ENCODE results near the gene PLCG2.

PLCG2 gene

GRCh38 chr16:81923296-81923695 lies 144.2 kb downstream of the PLCG2 start:
- TF ChIP-seq, protein P1, sequence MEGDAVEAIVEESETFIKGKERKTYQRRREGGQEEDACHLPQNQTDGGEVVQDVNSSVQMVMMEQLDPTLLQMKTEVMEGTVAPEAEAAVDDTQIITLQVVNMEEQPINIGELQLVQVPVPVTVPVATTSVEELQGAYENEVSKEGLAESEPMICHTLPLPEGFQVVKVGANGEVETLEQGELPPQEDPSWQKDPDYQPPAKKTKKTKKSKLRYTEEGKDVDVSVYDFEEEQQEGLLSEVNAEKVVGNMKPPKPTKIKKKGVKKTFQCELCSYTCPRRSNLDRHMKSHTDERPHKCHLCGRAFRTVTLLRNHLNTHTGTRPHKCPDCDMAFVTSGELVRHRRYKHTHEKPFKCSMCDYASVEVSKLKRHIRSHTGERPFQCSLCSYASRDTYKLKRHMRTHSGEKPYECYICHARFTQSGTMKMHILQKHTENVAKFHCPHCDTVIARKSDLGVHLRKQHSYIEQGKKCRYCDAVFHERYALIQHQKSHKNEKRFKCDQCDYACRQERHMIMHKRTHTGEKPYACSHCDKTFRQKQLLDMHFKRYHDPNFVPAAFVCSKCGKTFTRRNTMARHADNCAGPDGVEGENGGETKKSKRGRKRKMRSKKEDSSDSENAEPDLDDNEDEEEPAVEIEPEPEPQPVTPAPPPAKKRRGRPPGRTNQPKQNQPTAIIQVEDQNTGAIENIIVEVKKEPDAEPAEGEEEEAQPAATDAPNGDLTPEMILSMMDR (IDR thresholded peaks at IDR 0.05) = no peak
- no peak for TF ChIP-seq ZFX (IDR thresholded peaks at IDR 0.05; ENCODE audit: borderline replicate concordance)
- no peak overlapping the region for H3K27ac ChIP-seq

DNA sequence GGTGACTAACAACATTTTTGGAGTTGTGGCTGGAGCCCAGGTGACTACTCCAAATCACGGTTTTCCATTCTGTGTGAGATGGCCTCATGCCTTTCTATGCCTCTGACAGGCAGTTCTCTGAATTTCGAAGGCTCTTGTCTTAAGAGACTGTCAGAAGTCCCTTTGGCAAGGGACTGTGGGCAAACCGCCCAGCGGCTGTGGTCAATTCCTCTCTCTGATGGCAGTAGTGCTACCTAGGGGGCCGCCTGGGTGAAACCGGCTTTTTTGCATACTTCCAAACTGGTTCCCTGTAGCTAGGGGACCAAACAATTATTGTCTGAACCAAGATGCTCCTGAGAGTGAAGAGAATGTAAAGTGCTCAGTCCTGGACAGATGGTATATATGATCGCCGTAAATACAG lies 145.9 kb downstream of the PLCG2 start:
- H3K27ac ChIP-seq = no peak overlapping the region
- TF ChIP-seq ZFX (IDR thresholded peaks at IDR 0.05; ENCODE audit: borderline replicate concordance) = no peak
- TF ChIP-seq, protein P1 (IDR thresholded peaks at IDR 0.05) = no peak

- no peak for TF ChIP-seq ZFX (IDR thresholded peaks at IDR 0.05; ENCODE audit: borderline replicate concordance)
- TF ChIP-seq, protein P1 (IDR thresholded peaks at IDR 0.05) = no peak
- H3K27ac ChIP-seq = no peak overlapping the region
Observed at GRCh38 chr16:81926036-81926435, 146.9 kb downstream of the PLCG2 start.

GRCh38 chr16:81927561-81928185 lies 148.6 kb downstream of the PLCG2 start:
- H3K27ac ChIP-seq = no peak overlapping the region
- TF ChIP-seq, protein P1 (IDR thresholded peaks at IDR 0.05) = no peak
- TF ChIP-seq ZFX (IDR thresholded peaks at IDR 0.05; ENCODE audit: borderline replicate concordance) = no peak

- no peak overlapping the region for H3K27ac ChIP-seq
- no peak for TF ChIP-seq ZFX (IDR thresholded peaks at IDR 0.05; ENCODE audit: borderline replicate concordance)
- TF ChIP-seq, protein P1 (IDR thresholded peaks at IDR 0.05) = no peak
Observed at GRCh38 chr16:81928271-81928918, 149.3 kb downstream of the PLCG2 start.

- no peak overlapping the region for H3K27ac ChIP-seq
- TF ChIP-seq, protein P1 (IDR thresholded peaks at IDR 0.05) = no peak
- no peak for TF ChIP-seq ZFX (IDR thresholded peaks at IDR 0.05; ENCODE audit: borderline replicate concordance)
Observed at GRCh38 chr16:81928975-81929374, 149.9 kb downstream of the PLCG2 start.

GRCh38 chr16:81929841-81930240 lies 150.8 kb downstream of the PLCG2 start:
- TF ChIP-seq ZFX (IDR thresholded peaks at IDR 0.05; ENCODE audit: borderline replicate concordance) = no peak
- TF ChIP-seq, protein P1 (IDR thresholded peaks at IDR 0.05) = no peak

More at GRCh38 chr16:81929841-81930240, 150.8 kb downstream of the PLCG2 start:
- H3K27ac ChIP-seq = no peak overlapping the region
